Measurements from ENCODE around the gene LCN10. TPM values are rescaled to one million over a fixed set of nuclear protein-coding genes. Genes with fewer than 3 reads are reported as not detected.
"Not testable (repeated sequence)": the region's sequence is repeated elsewhere in the genome, so short reads cannot be mapped to it uniquely, and the experiment has no call there.

LCN10 gene
- total RNA-seq, 1 donor from 2014 or later, result 8.3 TPM

DNA sequence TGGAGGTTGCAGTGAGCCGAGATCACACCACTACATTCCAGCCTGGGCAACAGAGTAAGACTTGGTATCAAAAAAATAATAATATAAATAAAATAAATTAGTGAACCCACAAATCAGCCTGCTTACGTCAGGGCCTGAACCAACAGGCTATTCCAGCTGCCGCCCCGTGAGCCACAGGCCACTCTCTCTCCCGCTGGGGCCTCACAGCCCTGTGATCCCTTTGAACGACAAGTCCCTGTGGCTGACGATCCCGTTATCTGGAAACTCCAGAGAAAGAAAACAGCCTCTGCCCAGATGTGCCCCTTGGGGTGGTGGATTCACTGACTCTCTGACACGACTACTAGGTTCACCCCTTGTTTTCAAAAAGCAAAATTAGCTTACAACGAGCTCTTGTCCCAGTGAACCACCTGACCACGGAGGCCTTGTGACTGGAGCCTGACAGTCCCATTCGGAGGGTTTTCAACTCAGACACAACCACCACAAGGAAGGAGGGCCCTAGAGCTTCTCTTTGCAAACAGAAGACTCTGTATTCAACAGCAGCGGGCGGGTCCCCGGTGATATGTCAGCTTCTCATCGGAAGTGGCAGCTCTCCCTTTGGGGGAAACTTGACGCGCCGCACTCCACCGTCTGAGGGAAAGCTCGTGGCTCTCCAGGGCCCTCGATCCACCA, 34.8 kb downstream of the LCN10 start:
- intact Hi-C loops (cut with DNase I), result no loop called here
- H3K4me1 ChIP-seq, result peaks cover 11% of the 10 kb centered on the region
- H3K9me3 ChIP-seq, result no peaks in the 10 kb centered on the region
- no peaks in the 10 kb centered on the region for H3K36me3 ChIP-seq
- no peak for DNase-seq (ENCODE audit: extremely low spot score in 2 of 2)
- no peak overlapping the region for H3K27ac ChIP-seq
- TF ChIP-seq POLR2AphosphoS5 (IDR thresholded peaks at IDR 0.05; ENCODE audit: insufficient read depth in 1 of 2, low read depth in 1 of 2), result no peak
- TF ChIP-seq, protein P1, sequence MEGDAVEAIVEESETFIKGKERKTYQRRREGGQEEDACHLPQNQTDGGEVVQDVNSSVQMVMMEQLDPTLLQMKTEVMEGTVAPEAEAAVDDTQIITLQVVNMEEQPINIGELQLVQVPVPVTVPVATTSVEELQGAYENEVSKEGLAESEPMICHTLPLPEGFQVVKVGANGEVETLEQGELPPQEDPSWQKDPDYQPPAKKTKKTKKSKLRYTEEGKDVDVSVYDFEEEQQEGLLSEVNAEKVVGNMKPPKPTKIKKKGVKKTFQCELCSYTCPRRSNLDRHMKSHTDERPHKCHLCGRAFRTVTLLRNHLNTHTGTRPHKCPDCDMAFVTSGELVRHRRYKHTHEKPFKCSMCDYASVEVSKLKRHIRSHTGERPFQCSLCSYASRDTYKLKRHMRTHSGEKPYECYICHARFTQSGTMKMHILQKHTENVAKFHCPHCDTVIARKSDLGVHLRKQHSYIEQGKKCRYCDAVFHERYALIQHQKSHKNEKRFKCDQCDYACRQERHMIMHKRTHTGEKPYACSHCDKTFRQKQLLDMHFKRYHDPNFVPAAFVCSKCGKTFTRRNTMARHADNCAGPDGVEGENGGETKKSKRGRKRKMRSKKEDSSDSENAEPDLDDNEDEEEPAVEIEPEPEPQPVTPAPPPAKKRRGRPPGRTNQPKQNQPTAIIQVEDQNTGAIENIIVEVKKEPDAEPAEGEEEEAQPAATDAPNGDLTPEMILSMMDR (IDR thresholded peaks at IDR 0.05), result no peak
- H3K4me3 ChIP-seq, result no peak overlapping the region
- H3K27me3 ChIP-seq, result no peaks in the 10 kb centered on the region

GRCh38 chr9:136707011-136707410, 35.7 kb downstream of the LCN10 start:
- Histone ChIP-seq H3K9me3 (no peaks in the 10 kb centered on the region), H3K27me3 (no peaks in the 10 kb centered on the region), H3K4me1 (peaks cover 5% of the 10 kb centered on the region), H3K4me3 (no peak overlapping the region), H3K36me3 (no peaks in the 10 kb centered on the region), H3K27ac (no peak overlapping the region)
- intact Hi-C loops (cut with DNase I), result no loop called here
- TF ChIP-seq, protein P1 (IDR thresholded peaks at IDR 0.05), result no peak
- TF ChIP-seq POLR2A (IDR thresholded peaks at IDR 0.05), result no peak
- no peak for TF ChIP-seq POLR2AphosphoS5 (IDR thresholded peaks at IDR 0.05; ENCODE audit: insufficient read depth in 1 of 2, low read depth in 1 of 2)
- no peak for DNase-seq (ENCODE audit: extremely low spot score in 2 of 2)

- H3K9me3 ChIP-seq, result no peaks in the 10 kb centered on the region
- intact Hi-C loops (cut with DNase I), result no loop called here
- no peak overlapping the region for H3K4me3 ChIP-seq
- no peaks in the 10 kb centered on the region for H3K27me3 ChIP-seq
- no peaks in the 10 kb centered on the region for H3K36me3 ChIP-seq
- peaks cover 7% of the 10 kb centered on the region for H3K4me1 ChIP-seq
- no peak overlapping the region for H3K27ac ChIP-seq
- DNase-seq (ENCODE audit: extremely low spot score in 2 of 2), result no peak
- TF ChIP-seq POLR2A (IDR thresholded peaks at IDR 0.05) (no peak), POLR2AphosphoS5 (IDR thresholded peaks at IDR 0.05; ENCODE audit: insufficient read depth in 1 of 2, low read depth in 1 of 2) (no peak)
- TF ChIP-seq, protein P1 (IDR thresholded peaks at IDR 0.05), result no peak
Observed at GRCh38 chr9:136705564-136705963, 37.2 kb downstream of the LCN10 start.

DNA sequence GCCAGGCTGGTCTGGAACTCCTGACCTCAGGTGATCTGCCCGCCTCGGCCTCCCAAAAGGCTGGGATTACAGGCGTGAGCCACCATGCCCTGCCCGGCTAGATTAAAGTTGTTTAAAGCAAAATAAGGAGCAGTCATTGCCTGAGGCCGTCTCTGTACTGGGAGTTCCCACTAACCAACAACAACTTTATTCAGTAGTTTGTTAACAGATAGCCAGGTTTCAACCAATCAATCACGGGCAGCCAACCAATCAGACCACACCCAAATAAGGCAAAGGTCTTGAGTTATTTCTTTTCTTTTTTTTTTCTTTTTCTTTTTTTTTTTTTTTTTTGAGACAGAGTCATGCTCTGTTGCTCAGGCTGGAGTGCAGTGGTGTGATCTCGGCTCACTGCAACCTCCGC, 38.0 kb downstream of the LCN10 start:
- not testable (repeated sequence) for DNase-seq (ENCODE audit: extremely low spot score in 2 of 2); H3K4me1 ChIP-seq

GRCh38 chr9:136703276-136703860, 39.4 kb downstream of the LCN10 start:
- intact Hi-C loops (cut with DNase I), result no loop called here
- Histone ChIP-seq H3K9me3 (no peaks in the 10 kb centered on the region), H3K27me3 (no peaks in the 10 kb centered on the region), H3K36me3 (no peaks in the 10 kb centered on the region), H3K4me3 (no peak overlapping the region), H3K27ac (no peak overlapping the region), H3K4me1 (peaks cover 7% of the 10 kb centered on the region)
- DNase-seq (ENCODE audit: extremely low spot score in 2 of 2), result no peak
- TF ChIP-seq POLR2AphosphoS5 (IDR thresholded peaks at IDR 0.05; ENCODE audit: insufficient read depth in 1 of 2, low read depth in 1 of 2) (no peak), POLR2A (IDR thresholded peaks at IDR 0.05) (no peak)
- TF ChIP-seq, protein P1 (IDR thresholded peaks at IDR 0.05), result no peak

More for the DNA sequence above, 38.0 kb downstream of the LCN10 start:
- H3K36me3 ChIP-seq; H3K4me3 ChIP-seq; H3K27ac ChIP-seq; H3K27me3 ChIP-seq; intact Hi-C loops (cut with DNase I); H3K9me3 ChIP-seq: not testable (repeated sequence)

Data from vagina (tissue), 2 donors.